ENCODE data around the gene ITPKC. TPM values are rescaled to one million over a fixed set of nuclear protein-coding genes. Genes with fewer than 3 reads are reported as not detected.
A peak's percentile ranks its signal among the peaks of the same experiment; 100 is the strongest.
"Not testable (repeated sequence)": the region's sequence is repeated elsewhere in the genome, so short reads cannot be mapped to it uniquely, and the experiment has no call there.

ITPKC gene
- total RNA-seq, 1 experiment from 2014 or later, result 23.8 TPM

DNA sequence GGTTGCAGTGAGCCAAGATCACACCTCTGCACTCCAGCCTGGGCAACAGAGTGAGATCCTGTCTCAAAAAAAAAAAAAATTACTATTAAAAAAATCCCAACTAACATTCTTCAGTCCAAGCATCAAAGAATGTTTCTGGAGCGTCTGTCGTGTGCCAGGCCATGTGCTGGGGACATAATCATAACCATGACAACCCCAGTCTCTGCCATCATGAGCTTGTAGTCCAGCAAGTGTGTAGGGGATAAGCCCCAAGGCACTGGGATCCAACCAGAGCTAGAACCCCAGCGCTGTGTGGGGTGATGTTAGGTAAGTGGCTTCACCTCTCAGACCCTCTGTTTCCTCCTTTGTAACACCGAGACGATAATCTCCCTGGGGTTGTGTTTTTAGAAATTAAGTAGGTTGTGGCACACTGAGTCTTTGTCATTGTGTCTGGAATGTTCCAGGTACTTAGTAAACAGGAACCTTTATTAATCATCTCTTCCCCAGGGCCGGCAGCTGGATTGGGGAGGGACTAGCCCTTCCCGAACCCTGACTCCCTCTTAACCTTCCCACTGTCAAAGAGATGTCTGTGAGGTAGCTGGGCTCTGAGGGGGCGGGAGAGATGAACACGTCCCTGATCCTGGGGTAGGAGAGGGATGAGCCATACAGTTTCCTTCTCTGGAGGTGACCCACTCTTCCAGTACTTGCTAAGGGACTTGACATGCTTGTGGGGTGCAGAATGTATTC lies 5.2 kb downstream of the ITPKC start:
- Histone ChIP-seq H3K27me3 (no peaks in the 10 kb centered on the region), H3K36me3 (peaks cover 53% of the 10 kb centered on the region), H3K9me3 (peaks cover 6% of the 10 kb centered on the region; the same call in 1 of the 2 replicates), H3K4me3 (no peak overlapping the region)
- no peak for DNase-seq

DNA sequence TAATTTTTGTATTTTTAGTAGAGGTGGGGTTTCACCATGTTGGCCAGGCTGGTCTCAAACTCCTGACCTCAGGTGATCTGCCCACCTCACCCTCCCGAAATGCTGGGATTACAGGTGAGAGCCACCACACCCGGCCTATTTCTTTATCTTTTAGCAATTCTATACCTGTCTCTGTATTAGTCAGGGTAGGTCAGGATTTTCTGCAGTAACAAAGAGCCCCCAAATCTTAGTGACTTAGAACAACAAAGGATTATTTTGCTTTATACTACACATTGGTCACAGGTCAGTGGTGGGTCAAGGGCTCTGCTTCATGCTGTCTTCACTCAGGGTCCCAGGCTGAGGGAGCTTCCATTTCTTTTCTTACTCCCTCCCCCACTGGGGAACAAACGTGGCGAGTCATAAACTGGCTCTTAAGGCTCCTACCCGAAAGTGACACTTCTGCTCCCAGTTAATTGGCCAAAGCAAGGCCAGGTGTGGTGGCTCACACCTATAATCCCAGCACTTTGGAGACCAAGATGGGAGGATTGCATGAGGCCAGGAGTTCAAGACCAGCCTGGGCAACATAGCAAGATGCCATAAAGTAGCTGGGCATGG lies 6.8 kb downstream of the ITPKC start:
- no peak overlapping the region for H3K4me3 ChIP-seq
- peaks cover 6% of the 10 kb centered on the region; the same call in 1 of the 2 replicates for H3K9me3 ChIP-seq
- DNase-seq, result no peak
- H3K36me3 ChIP-seq, result peaks cover 66% of the 10 kb centered on the region
- H3K27me3 ChIP-seq, result no peaks in the 10 kb centered on the region

DNA sequence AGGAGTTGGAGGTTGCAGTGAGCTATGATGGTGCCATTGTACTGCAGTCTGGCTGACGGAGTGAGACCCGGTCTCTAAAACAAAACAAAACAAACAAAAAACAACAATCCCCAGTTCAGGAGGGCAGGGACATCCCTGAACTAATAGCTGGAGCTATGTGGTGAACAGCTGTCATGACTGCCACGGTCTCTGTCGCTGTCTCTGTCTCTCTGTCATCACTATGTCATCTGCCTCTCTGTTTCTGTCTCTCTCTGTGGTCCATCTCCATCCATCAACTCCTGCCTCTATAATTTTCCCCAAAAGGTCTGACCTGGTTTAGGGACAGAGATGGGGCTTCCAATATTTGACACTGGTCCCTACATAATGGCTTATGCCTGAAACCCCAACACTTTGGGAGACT lies 7.4 kb downstream of the ITPKC start:
- peaks cover 71% of the 10 kb centered on the region for H3K36me3 ChIP-seq
- peaks cover 6% of the 10 kb centered on the region; the same call in 1 of the 2 replicates for H3K9me3 ChIP-seq
- no peaks in the 10 kb centered on the region for H3K27me3 ChIP-seq
- no peak for DNase-seq
- no peak overlapping the region for H3K4me3 ChIP-seq

DNA sequence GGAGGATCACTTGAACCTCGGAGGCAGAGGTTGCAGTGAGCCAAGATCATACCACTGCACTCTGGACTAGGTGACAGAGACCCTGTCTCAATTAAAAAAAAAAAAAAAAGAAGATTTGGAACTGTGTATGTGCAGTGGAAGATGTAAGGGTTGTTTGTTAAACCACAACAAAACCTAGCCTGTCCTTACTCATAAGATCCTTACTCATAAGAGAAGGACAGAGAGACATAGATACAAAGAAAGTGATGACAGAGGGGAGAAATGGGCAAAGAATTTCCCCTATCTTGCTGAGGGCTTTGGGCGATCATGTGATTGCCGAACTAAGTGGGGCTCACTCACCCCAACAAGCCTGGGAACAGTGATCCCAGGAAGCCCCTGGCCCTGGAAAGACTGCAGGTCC lies 7.9 kb downstream of the ITPKC start:
- Histone ChIP-seq H3K9me3 (peaks cover 6% of the 10 kb centered on the region; the same call in 1 of the 2 replicates), H3K4me3 (no peak overlapping the region), H3K27me3 (no peaks in the 10 kb centered on the region), H3K36me3 (peaks cover 71% of the 10 kb centered on the region)
- DNase-seq, result no peak

DNA sequence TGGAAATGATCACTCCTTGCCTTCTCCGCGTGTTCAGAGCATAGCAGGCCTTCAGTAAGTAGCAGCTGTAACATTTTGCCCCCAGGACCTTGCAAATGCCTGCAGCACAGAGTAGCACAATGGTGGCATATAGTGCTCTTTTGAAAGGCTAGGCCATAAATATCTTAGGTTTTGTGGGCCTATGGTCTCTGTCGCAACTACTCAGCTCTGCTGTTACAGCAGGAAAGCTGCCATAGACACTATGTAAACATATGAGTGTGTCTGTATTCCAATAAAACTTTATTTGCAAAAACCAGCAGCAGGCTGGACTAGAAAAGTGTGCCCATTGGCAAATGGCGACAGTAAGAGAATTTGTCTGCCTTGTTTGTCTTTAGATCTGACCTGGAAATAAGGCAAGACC lies 9.4 kb downstream of the ITPKC start:
- DNase-seq, result no peak
- no peaks in the 10 kb centered on the region for H3K27me3 ChIP-seq
- H3K36me3 ChIP-seq, result peaks cover 76% of the 10 kb centered on the region

DNA sequence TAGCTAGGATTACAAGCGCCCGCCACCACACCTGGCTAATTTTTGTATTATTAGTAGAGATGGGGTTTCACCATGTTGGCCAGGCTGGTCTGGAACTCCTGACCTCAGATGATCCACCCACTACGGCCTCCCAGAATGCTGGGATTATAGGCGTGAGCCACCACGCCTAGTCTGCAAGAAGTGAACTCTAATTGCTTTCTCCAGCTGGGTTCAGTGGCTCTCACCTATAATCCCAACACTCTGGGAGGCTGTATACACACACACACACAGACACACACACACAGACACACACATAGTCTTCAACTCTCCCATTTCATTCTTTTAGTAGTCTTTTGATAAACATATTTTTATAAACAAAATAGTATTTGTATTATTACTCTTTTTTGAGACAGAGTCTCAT lies 13.2 kb downstream of the ITPKC start:
- H3K27me3 ChIP-seq, DNase-seq, H3K4me3 ChIP-seq, H3K9me3 ChIP-seq: not testable (repeated sequence)
- peaks cover 64% of the 10 kb centered on the region for H3K36me3 ChIP-seq

More for the DNA sequence above, 9.4 kb downstream of the ITPKC start:
- Histone ChIP-seq H3K4me3 (no peak overlapping the region), H3K9me3 (peaks cover 6% of the 10 kb centered on the region; the same call in 1 of the 2 replicates)

DNA sequence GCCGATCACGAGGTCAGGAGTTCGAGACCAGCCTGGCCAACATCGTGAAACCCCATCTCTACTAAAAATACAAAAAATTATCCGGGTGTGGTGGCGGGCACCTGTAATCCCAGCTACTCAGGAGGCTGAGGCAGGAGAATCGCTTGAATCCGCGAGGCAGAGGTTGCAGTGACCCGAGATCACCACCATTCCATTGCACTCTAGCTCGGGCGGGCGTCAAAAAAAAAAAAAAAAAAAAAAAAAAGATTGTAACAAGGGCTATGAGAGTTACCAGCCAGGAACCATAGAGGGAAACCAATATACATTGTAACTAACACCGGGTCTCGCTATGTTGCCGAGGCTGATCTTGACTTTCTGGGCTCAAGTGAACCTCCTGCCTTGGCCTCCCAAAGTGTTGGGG lies 15.4 kb downstream of the ITPKC start:
- peaks cover 61% of the 10 kb centered on the region for H3K36me3 ChIP-seq
- H3K9me3 ChIP-seq, H3K27me3 ChIP-seq: not testable (repeated sequence)

DNA sequence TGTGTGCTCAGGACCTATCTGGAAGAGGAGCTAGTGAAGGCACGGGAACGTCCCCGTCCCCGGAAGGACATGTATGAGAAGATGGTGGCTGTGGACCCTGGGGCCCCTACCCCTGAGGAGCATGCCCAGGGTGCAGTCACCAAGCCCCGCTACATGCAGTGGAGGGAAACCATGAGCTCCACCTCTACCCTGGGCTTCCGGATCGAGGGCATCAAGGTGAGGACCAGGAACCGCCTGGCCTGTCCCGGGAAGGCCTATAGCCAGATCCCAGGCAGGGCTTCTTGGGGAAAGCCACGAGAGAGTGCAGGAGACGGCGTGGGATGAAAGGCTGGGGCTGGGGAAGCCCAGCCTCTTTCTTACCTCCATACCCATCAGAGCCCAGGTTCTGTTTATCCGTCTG lies 16.2 kb downstream of the ITPKC start:
- Histone ChIP-seq H3K36me3 (peaks cover 59% of the 10 kb centered on the region), H3K9me3 (no peaks in the 10 kb centered on the region), H3K4me3 (no peak overlapping the region), H3K27me3 (no peaks in the 10 kb centered on the region)
- no peak for DNase-seq

More for the DNA sequence above, 15.4 kb downstream of the ITPKC start:
- not testable (repeated sequence) for H3K4me3 ChIP-seq, DNase-seq

DNA sequence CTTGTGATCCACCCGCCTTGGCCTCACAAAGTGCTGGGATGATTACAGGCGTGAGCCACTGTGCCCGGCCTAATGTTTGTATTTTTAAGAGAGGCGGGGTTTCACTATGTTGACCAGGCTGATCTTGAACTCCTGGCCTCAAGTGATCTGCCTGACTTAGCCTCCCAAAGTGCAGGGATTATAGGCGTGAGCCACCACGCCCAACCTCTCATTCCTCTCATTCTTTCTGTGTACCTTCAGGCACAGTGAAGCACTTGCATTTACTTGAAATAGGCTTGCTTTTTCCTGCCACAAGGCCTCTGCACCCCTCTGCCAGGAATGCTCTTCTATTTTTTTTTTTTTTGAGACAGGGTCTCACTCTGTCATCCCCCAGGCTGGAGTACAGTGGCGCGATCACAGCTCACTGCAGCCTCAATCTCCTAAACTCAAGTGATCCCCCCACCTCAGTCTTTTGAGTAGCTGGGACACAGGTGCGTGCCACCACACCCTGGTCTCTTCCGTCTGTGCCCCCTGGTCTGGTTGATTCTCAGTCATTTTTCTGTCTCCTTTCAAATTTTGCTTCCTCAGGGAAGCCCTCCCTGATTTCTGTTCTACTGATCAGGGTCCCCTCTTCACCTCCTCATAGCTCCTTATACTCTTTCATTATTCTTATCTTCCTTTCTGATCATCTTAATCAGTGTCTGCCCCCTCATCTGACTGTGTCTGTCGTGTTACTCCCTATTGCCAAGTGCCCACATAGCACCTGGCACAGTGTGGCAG lies 18.3 kb downstream of the ITPKC start:
- no peak overlapping the region for H3K4me3 ChIP-seq
- DNase-seq, result no peak
- H3K36me3 ChIP-seq, result peaks cover 63% of the 10 kb centered on the region

DNA sequence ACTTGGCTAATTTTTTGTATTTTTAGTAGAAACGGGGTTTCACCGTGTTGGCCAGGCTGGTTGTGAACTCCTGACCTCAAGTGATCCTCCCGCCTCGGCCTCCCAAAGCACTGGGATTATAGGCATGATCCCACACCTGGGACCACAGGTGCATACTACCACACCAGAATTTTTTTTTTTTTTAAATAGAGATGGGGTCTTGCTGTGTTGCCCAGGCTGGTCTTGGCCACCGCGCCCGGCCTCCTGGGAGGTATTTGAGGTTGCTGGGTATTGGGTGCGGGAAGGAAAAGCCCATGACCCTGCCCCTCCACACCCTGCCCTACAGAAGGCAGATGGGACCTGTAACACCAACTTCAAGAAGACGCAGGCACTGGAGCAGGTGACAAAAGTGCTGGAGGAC lies 19.7 kb downstream of the ITPKC start:
- no peak for DNase-seq
- H3K4me3 ChIP-seq, result no peak overlapping the region
- peaks cover 55% of the 10 kb centered on the region for H3K36me3 ChIP-seq
- H3K9me3 ChIP-seq, result no peaks in the 10 kb centered on the region
- no peaks in the 10 kb centered on the region for H3K27me3 ChIP-seq

More for the DNA sequence above, 18.3 kb downstream of the ITPKC start:
- Histone ChIP-seq H3K27me3 (no peaks in the 10 kb centered on the region), H3K9me3 (no peaks in the 10 kb centered on the region)

DNA sequence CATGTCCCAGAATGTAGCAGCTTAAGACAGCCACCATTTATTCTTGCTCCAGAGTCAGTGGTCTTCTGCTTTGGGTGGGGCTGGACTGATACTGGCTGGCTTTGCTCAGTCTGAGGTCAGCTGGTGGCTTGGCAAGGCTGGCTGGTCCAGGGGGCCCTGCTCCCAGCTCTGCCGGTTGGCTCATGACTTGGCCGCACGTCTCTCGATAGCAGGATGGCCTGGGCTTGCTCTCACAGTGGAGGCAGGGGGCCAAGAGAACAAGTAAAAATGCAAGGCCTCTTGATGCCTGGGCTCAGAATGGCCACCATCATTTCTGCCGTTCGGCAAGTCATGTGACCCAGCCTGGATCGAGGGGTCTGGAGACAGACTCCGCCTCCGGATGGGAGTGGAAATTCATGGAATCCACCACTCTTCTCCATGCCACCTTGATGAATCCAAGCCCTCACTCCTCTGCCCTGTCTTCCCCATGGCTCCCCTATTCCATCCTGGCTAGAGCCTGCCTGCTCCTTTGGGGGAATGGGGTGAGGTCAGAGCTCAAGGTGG lies 20.3 kb downstream of the ITPKC start:
- peaks cover 59% of the 10 kb centered on the region for H3K36me3 ChIP-seq
- H3K27me3 ChIP-seq, result no peaks in the 10 kb centered on the region
- no peak overlapping the region for H3K4me3 ChIP-seq
- DNase-seq, result no peak
- H3K9me3 ChIP-seq, result no peaks in the 10 kb centered on the region

DNA sequence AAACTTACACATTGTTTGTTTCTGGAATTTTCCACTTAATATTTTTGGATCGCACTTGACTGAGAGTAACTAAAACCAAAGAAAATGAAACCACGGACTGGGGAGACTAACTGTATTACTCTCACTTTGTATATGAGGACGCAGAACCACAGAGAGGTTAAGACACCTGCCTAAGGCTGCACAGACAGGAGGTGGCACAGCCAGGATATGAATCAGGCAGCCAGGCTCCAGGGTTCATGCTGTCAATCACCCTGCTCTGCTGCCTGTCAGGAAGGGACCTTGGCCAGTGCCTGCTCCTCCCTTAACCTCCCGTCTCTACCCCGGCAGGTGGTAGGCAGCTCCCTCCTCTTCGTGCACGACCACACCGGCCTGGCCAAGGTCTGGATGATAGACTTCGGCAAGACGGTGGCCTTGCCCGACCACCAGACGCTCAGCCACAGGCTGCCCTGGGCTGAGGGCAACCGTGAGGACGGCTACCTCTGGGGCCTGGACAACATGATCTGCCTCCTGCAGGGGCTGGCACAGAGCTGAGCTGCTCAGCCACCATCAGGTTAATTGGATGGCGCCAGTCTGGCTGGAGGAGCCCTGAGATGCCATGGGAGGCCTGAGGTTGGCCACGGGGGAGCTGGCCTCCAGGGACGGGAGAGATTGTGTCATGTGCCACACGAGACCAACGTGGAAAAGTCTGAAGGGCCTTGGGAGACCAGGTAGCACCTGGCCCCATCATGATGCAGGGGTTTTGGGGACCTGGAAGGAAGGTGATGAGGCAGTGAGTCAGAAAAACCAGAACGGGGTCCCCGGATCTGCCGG lies 22.3 kb downstream of the ITPKC start:
- no peak for DNase-seq
- Histone ChIP-seq H3K27me3 (no peaks in the 10 kb centered on the region), H3K4me3 (no peak overlapping the region), H3K9me3 (no peaks in the 10 kb centered on the region), H3K36me3 (peaks cover 48% of the 10 kb centered on the region)

DNA sequence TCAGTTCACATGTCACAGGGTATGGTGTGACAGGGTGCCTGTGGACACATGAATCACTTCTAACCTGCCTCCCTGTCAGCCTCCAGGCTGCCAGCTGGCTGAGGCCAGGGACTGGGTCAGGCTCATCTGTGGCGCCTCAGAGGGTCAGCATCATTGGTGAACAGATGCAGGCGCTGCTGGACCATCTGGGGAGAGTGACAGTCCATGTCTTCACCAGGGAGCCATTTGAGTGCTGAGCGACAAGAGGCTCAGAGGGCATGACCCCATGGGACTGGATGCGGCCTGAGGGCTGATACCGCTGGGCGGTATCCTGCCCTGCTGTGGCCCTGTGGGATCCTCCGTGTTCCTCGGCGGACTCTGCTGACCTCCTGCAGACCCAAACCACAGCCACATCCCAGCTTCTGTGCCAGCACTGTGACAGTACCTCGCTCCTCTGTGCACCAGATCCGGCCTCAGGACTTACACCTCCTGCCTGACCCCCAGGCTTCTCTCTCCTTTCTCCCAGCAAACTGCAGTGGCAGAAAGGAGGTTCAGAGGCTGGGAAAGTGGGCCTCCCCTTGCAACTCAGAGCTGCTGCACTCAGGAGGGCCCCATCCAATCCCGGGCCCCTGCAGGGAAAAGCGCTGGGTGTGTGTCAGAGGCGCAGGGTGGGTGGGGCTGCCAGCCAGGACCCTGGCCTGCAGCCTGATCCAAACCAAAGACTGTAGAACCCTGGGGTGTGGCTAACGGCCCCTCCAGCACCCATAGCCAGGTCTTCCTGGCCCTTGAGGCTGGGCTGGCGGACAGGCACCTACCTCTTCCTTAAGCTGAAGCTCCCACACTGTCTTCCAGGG lies 23.2 kb downstream of the ITPKC start:
- Histone ChIP-seq H3K36me3 (peaks cover 43% of the 10 kb centered on the region), H3K4me3 (no peak overlapping the region), H3K27me3 (no peaks in the 10 kb centered on the region), H3K9me3 (no peaks in the 10 kb centered on the region)
- DNase-seq, result no peak

DNA sequence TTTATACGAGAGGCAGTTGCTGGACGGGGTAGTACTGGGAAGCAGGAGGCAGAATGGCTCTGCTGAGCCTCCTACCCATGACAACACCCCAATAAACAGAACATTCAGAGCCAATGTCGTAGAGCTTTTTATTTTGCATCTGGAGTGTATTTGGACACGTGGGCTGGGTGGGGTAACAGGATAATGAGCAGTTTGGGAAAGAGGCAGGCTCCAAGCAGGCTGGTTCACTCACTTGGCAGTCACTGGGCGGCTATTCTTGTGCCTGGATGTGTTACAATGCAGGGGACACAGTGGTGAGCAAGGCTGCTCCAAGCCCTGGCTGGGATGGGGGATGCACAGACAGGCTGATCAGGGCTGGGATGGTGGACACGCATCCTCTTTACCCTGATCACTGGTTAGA lies 23.8 kb downstream of the ITPKC start:
- H3K27me3 ChIP-seq, result no peaks in the 10 kb centered on the region
- H3K4me3 ChIP-seq, result no peak overlapping the region
- DNase-seq, result peak; percentile 26
- no peaks in the 10 kb centered on the region for H3K9me3 ChIP-seq
- H3K36me3 ChIP-seq, result peaks cover 37% of the 10 kb centered on the region

DNA sequence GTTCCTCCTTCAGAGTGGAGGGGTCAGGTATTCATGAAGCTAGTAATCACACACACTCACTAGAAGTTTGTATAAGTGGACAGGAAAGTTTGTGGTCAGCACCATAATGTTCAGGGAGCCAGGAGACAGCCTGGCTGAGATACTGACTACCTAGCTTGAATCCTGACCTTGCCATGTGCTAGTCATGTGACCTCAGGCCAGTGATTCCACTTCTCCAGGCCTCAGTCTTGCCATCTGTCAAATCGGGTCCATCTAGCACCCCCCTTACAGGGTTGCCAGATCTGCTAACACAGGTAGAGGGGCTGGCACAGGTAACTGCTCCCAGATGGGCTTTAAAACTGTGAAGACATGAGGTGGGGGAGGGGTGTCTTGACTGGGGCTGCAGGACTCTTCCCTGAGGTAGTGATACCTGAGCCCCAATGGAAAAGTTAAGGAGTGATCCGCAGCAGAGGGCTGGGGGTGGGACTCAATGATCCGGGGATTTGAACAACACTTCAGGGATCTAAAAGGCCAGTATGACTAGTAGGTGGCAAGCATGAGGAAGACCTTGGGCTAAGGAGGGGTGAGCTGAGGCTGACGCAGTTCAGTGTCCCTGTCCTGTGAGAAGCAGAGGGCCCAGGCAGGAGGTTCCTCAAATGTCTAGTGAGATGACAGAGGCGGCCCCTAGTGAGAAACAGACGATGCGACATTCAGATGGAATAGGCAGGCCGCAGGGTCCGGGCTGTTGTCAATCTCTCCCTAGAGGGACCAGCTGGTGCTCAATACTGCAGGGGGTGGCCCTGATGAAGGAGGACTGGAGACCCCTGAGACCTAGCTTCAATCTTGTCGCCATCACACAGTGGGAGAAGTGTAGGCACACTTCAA lies 24.8 kb downstream of the ITPKC start:
- no peak for DNase-seq
- H3K4me3 ChIP-seq, result no peak overlapping the region
- H3K27me3 ChIP-seq, result no peaks in the 10 kb centered on the region
- peaks cover 34% of the 10 kb centered on the region for H3K36me3 ChIP-seq
- H3K9me3 ChIP-seq, result no peaks in the 10 kb centered on the region

All from MG63 (cell line).